Tibial nerve (tissue), 4 donors: ENCODE results near the gene CHRNG.

ENCODE experiments used
- EP300 ChIP-seq, 2 donors: sonication (generic); formaldehyde crosslinking; IDR thresholded peaks; one replicate each; pipeline ENCODE4 v1.6.1; 2017; ENCODE audit warnings: antibody characterized with exemption in 2 of 2, mild to moderate bottlenecking in 1 of 2
- TF ChIP-seq, protein P1 (sequence below), 5 experiments: fragments of 200-600 bp in 3 of 5; fragments of 450-650 bp in 2 of 5; sonication (generic) in 3 of 5; IDR thresholded peaks; one replicate each; pipeline ENCODE4 v1.5.1; 2016 to 2019; ENCODE audit warnings: antibody characterized with exemption in 5 of 5, mild to moderate bottlenecking in 3 of 5, moderate library complexity in 2 of 5

DNA sequence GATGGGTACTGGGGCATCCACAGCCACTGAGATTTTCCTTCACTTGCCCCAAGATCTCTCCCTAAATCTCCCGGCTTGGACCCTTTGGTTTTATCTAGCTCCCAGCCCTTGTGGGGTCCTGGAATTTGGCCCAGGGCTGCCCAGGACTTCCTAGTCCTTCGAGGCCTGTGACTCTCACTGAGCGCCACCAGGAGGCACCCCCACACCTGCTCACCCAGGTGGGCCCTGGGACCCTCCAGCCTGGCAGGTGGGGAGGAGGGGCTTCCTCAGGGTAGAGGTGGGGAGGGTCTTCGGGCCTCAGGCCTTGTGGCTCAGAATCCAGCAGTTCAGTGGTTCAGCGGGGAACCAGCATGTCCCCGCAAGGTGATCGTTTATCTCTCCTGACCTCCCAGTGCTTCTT is 31.2 kb upstream of the CHRNG start:
- TF ChIP-seq EP300 (IDR thresholded peaks at IDR 0.05) = no peak
- TF ChIP-seq, protein P1, sequence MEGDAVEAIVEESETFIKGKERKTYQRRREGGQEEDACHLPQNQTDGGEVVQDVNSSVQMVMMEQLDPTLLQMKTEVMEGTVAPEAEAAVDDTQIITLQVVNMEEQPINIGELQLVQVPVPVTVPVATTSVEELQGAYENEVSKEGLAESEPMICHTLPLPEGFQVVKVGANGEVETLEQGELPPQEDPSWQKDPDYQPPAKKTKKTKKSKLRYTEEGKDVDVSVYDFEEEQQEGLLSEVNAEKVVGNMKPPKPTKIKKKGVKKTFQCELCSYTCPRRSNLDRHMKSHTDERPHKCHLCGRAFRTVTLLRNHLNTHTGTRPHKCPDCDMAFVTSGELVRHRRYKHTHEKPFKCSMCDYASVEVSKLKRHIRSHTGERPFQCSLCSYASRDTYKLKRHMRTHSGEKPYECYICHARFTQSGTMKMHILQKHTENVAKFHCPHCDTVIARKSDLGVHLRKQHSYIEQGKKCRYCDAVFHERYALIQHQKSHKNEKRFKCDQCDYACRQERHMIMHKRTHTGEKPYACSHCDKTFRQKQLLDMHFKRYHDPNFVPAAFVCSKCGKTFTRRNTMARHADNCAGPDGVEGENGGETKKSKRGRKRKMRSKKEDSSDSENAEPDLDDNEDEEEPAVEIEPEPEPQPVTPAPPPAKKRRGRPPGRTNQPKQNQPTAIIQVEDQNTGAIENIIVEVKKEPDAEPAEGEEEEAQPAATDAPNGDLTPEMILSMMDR (IDR thresholded peaks at IDR 0.05) = no peak
